Measurements from ENCODE around the gene HLA-E.
"Not testable (repeated sequence)": the region's sequence is repeated elsewhere in the genome, so short reads cannot be mapped to it uniquely, and the experiment has no call there.

DNA sequence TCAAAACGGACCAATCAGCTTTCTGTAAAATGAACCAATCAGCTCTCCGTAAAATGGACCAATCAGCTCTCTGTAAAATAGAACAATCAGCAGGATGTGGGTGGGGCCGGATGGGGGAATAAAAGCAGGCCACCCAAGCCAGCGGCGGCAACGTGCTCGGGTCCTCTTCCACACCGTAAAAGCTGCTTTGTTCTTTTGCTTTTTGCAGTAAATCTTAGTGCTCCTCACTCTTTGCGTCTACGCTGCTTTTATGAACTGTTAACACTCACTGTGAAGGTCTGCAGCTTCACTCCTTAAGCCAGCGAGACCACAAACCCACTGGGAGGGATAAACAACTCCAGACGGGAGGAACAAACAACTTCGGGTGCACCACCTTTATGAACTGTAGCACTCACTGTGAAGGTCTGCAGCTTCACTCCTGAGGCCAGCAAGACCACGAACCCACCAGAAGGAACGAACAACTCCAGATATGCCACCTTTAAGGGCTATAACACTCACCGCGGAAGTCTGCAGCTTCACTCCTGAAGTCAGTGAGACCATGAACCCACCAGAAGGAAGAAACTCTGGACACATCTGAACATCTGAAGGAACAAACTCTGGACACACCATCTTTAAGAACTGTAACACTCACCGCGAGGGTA is 29.3 kb downstream of the HLA-E start:
- TF ChIP-seq, protein P1, sequence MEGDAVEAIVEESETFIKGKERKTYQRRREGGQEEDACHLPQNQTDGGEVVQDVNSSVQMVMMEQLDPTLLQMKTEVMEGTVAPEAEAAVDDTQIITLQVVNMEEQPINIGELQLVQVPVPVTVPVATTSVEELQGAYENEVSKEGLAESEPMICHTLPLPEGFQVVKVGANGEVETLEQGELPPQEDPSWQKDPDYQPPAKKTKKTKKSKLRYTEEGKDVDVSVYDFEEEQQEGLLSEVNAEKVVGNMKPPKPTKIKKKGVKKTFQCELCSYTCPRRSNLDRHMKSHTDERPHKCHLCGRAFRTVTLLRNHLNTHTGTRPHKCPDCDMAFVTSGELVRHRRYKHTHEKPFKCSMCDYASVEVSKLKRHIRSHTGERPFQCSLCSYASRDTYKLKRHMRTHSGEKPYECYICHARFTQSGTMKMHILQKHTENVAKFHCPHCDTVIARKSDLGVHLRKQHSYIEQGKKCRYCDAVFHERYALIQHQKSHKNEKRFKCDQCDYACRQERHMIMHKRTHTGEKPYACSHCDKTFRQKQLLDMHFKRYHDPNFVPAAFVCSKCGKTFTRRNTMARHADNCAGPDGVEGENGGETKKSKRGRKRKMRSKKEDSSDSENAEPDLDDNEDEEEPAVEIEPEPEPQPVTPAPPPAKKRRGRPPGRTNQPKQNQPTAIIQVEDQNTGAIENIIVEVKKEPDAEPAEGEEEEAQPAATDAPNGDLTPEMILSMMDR (conservative IDR thresholded peaks at IDR 0.05), result not testable (repeated sequence)
- TF ChIP-seq EZH2 (IDR thresholded peaks at IDR 0.05; ENCODE audit: low read depth), result not testable (repeated sequence)
